ENCODE results near the gene C1QTNF9.

Gene C1QTNF9

GRCh38 chr13:24288870-24289269, 20.5 kb upstream of the C1QTNF9 start:
- no peak overlapping the region for H3K4me3 ChIP-seq (replicated peaks; ENCODE audit: low read depth, low read length)
- no peak for DNase-seq (ENCODE audit: extremely low read depth, low read depth)
- no peak for TF ChIP-seq CTCF (IDR thresholded peaks at IDR 0.05; ENCODE audit: low read depth, low read length, missing control alignments)

DNA sequence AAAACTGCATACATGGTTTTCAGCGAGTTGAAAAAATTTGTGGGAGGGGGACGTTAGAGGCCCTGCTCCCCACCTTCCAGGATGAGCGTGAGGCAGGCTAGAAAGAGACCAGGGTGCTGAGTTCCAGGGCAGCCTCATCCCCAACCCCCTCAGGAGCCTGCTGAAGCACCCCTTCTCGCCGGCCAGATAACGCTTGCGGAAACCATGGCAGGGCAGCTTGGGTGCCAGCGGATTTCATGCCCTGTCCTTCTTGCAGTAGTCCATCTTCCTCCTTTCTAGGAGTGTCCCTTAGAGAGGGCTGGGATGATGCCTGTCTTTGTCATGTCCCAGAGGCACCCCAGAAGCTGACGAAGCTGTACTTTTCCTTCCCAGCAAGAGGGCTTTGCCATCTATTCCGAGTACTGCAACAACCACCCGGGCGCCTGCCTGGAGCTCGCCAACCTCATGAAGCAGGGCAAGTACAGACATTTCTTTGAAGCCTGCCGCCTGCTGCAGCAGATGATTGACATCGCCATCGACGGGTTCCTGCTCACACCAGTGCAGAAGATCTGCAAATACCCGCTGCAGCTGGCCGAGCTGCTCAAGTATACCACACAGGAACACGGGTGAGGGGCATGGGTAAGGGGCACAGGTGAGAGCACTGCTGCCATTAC, 19.0 kb upstream of the C1QTNF9 start:
- DNase-seq (ENCODE audit: extremely low read depth, low read depth): no peak
- no peak overlapping the region for H3K4me3 ChIP-seq (replicated peaks; ENCODE audit: low read depth, low read length)
- no peak for TF ChIP-seq CTCF (IDR thresholded peaks at IDR 0.05; ENCODE audit: low read depth, low read length, missing control alignments)

DNA sequence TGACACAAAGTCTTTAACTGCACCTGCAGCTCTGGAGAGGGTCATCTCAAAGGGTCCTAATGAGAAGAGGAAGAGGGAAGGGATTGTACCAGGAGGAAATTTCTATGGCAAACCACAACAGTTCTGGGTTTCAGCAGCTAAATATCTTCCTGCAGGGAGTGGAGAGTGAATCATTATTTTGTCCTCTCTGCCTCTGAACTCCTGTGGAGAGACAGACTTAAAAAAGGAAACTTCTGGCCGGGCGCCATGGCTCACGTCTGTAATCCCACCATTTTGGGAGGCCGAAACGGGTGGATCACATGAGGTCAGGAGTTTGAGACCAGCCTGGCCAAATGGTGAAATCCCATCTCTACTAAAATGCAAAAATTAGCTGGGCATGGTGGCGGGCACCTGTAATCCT, 16.9 kb upstream of the C1QTNF9 start:
- no peak for DNase-seq (ENCODE audit: extremely low read depth, low read depth)
- no peak for TF ChIP-seq CTCF (IDR thresholded peaks at IDR 0.05; ENCODE audit: low read depth, low read length, missing control alignments)
- H3K4me3 ChIP-seq (replicated peaks; ENCODE audit: low read depth, low read length): no peak overlapping the region

DNA sequence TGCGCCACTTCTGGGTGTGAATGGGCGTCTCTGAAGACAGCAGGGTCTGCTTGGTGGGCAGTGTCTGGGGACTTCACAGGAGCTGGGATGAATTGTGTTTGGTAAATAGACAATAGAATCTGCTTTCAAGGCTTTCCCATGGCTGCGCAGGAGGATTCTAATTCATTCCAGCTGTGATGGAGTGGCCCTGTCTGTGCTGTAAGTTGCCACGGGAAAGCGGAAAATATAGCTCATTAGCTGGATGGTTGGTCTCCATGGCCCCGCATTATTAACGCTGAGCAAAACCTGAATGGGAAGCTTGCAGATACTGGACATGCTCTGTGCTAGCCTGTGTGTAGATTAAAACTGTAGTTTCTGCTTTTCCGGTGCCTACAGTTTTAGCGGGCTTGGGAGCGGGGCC, 15.6 kb upstream of the C1QTNF9 start:
- H3K4me3 ChIP-seq (replicated peaks; ENCODE audit: low read depth, low read length): no peak overlapping the region
- no peak for DNase-seq (ENCODE audit: extremely low read depth, low read depth)
- no peak for TF ChIP-seq CTCF (IDR thresholded peaks at IDR 0.05; ENCODE audit: low read depth, low read length, missing control alignments)

GRCh38 chr13:24299488-24300114, 9.8 kb upstream of the C1QTNF9 start:
- H3K4me3 ChIP-seq (replicated peaks; ENCODE audit: low read depth, low read length): no peak overlapping the region
- no peak for DNase-seq (ENCODE audit: extremely low read depth, low read depth)
- no peak for TF ChIP-seq CTCF (IDR thresholded peaks at IDR 0.05; ENCODE audit: low read depth, low read length, missing control alignments)

- no peak for DNase-seq (ENCODE audit: extremely low read depth, low read depth)
- no peak for TF ChIP-seq CTCF (IDR thresholded peaks at IDR 0.05; ENCODE audit: low read depth, low read length, missing control alignments)
- no peak overlapping the region for H3K4me3 ChIP-seq (replicated peaks; ENCODE audit: low read depth, low read length)
Measured at GRCh38 chr13:24301434-24301833, 7.9 kb upstream of the C1QTNF9 start.

Measured in HFF-Myc (cell line).